ENCODE results near the gene PRSS21. TPM values are rescaled to one million over a fixed set of nuclear protein-coding genes. Genes with fewer than 3 reads are reported as not detected.
A peak's percentile ranks its signal among the peaks of the same experiment; 100 is the strongest.

PRSS21 gene
- not detected in 2 replicates for total RNA-seq
- polyA plus RNA-seq (2012) = not detected

- no peak for DNase-seq (ENCODE audit: low read depth)
These were observed at the start of gene PRSS21 for GRCh38 chr16:2816751-2817339. Gene PRSS21, plus strand, starts transcription at chr16:2817237. Its CDS starts 32 bp downstream, at chr16:2817269.

DNA sequence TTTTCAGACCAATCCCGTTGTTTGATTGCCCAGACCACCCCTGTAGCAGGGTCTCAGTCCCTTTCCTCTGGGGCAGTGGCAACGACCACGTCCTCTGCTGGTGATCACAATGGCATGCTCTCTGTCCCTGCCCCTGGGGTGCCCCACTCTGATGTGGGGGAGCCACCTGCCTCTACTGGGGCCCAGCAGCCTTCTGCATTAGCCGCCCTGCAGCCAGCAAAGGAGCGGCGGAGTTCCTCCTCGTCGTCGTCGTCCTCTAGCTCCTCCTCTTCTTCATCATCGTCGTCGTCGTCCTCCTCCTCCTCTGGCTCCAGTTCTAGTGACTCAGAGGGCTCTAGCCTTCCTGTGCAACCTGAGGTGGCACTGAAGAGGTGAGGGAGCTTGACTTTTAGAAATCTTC lies 49.1 kb upstream of the PRSS21 start:
- DNase-seq (ENCODE audit: low read depth) = no peak

GRCh38 chr16:2768403-2769089 lies 48.5 kb upstream of the PRSS21 start:
- DNase-seq (ENCODE audit: low read depth) = no peak

GRCh38 chr16:2769100-2769529 lies 47.9 kb upstream of the PRSS21 start:
- no peak for DNase-seq (ENCODE audit: low read depth)

DNA sequence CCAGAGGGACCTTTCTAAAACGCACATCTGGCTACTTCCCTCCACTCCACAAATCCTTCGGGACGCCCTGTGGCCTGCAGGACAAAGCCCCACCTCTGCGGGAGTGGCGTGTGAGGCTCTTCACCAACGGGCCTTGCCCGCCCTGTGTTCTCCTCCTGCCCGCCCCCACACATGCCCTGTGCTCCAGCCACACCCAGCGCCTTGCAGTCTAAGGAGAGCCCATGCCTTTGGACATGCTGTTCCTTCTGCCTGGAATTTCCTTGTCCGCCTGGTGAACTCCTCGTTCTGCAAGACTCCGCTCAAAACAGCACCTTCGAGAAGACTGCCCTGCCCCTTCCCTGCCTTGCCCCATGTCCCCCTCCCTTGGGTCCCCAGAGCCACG lies 47.4 kb upstream of the PRSS21 start:
- DNase-seq (ENCODE audit: low read depth) = peak; percentile 62

- no peak for DNase-seq (ENCODE audit: low read depth)
These were observed 46.7 kb upstream of the PRSS21 start for GRCh38 chr16:2770057-2770951.

- no peak for DNase-seq (ENCODE audit: low read depth)
These were observed 45.3 kb upstream of the PRSS21 start for GRCh38 chr16:2771496-2772402.

- DNase-seq (ENCODE audit: low read depth) = peak; percentile 47
These were observed 43.7 kb upstream of the PRSS21 start for GRCh38 chr16:2773188-2773968.

DNA sequence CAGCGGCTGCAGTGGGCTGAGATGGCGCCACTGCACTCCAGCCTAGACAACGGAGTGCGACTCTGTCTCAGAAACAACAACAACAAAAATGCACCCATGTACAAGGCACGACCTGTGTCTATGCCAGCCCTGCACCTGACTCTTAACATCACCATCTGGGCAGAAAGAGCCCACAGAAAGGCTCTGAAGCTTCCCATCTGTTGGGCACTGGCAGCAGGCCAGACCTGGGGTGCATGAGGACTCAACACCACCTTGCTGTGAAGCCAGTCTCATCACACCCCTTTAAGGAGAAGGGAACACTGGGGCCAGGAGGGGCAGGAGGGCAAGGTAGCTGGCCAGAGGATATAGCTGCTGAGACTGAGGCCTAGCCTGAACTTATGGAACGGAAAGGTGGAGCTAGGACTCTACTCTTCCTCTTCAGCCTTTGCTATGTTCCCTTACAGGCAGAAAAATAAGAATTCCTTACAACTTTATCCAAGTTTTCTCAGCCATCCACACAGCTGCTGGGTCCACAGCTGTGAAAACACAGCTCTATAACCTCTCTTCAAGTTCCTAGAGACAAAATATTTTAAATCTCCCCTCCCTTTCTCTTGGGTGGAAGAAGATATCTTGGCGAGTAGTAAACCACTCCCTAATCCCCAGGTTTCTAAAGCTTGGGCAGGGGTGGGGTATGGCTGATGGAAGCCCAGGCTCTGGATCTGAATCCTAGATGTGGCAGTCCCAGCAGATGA lies 42.7 kb upstream of the PRSS21 start:
- DNase-seq (ENCODE audit: low read depth) = peak; percentile 82

GRCh38 chr16:2775131-2775716 lies 41.8 kb upstream of the PRSS21 start:
- no peak for DNase-seq (ENCODE audit: low read depth)

- DNase-seq (ENCODE audit: low read depth) = no peak
These were observed 41.1 kb upstream of the PRSS21 start for GRCh38 chr16:2775765-2776499.

GRCh38 chr16:2776500-2777139 lies 40.4 kb upstream of the PRSS21 start:
- DNase-seq (ENCODE audit: low read depth) = no peak

- DNase-seq (ENCODE audit: low read depth) = peak; percentile 86
These were observed 39.7 kb upstream of the PRSS21 start, which contains the start of gene ELOB for GRCh38 chr16:2777231-2777902. Gene ELOB, minus strand, starts transcription at chr16:2777280. Its CDS starts 41 bp downstream, at chr16:2777239.

DNA sequence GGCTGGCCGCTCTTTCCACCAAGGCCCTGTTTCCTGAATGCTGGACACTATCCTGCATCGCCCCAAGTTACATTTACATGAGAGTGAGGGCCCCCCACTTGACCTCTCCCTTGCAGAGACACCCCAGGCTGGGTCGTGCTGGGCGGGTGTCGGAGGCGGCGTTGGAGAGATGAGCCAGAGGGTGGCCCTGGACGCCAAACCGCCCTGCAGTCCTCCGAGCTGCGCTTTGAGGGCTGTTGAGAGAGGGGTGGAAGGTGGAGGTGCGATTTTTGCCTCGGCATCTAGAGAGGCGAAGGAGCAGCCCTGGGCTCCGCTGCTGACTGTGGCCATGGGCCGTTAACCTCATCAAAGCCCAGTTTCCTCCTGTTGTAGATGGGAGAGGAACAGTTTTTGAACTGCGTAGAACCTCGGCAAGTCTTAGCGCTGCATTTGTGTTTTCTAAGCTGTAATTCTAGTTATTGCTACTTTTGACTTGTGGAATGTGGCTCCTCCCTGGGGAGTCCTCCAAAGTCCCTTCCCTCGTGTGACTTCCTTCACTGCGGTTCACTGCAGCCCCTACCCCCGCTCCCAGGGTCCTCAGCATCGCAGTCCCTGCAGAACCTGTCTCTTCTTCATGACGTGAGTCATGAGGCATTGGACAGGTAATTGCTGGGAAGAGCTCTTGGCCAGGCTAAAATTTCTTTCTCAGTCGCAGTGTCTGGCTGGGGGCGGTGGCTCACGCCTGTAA lies 39.0 kb upstream of the PRSS21 start:
- DNase-seq (ENCODE audit: low read depth) = no peak

DNA sequence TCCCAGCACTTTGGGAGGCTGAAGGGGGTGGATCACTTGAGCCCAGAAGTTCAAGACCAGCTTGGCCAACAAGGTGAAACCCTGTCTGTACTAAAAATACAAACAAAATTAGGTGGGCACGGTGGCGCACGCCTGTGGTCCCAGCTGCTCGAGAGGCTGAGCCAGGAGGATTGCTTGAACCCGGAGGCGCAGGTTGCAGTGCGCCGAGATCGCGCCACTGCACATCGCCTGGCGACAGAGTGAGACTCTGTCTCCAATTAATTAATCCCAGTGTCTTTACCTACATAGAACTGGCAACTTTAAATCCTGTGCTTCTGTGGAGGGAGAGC lies 38.4 kb upstream of the PRSS21 start:
- DNase-seq (ENCODE audit: low read depth) = no peak

- no peak for DNase-seq (ENCODE audit: low read depth)
These were observed 37.7 kb upstream of the PRSS21 start for GRCh38 chr16:2779151-2779920.

Data from myocyte (in vitro differentiated cells).